GM19467 (cell line): ENCODE results near the gene CCDC177.
A peak's percentile ranks its signal among the peaks of the same experiment; 100 is the strongest.

Experiments used
- ATAC-seq: cut with Tn5 transposase; IDR thresholded peaks from one replicate; pipeline ENCODE4 v1.9.1; 2021; ENCODE audit warnings: mild to moderate bottlenecking, moderate library complexity; ENCODE audit not compliant: unreplicated experiment

Gene CCDC177

DNA sequence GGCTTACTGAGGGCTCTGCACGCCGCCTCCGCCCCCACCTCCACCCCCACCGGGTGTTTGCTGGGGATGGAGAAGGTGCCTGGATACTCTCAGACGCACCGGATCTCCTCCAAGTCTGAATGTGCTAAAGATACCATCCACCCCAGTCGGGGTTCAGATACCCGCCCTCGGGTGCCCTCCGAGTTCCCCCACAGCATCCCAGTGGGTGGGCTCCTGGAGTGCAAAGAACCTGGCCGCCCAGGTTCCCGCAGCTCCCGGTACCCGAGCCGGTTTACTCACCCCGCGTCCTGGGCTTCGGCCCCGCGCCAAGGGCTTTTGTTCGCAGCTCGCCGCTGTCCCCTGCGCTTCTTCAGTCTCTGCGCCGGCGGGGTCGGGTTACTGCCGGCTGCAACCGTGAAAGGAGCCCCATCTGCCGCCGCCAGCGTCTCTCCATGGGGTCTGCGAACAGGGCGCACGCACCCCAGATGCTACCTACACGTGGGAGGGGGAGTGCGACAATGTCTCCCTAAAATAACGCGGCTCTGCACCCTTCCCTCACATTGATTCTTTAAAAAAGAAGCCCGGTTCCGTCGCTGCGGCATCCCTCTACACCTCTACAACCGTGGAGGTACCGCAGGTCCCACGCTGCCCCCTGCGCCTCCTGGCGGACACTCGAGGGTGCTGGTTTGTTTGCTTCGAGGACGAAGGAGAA, at the start of gene CCDC177:
CCDC177 (minus strand) TSS at position 609 of the 691 bp plus-strand sequence. CDS start 1,249 bp downstream, outside the sequence.
- no peak for ATAC-seq

DNA sequence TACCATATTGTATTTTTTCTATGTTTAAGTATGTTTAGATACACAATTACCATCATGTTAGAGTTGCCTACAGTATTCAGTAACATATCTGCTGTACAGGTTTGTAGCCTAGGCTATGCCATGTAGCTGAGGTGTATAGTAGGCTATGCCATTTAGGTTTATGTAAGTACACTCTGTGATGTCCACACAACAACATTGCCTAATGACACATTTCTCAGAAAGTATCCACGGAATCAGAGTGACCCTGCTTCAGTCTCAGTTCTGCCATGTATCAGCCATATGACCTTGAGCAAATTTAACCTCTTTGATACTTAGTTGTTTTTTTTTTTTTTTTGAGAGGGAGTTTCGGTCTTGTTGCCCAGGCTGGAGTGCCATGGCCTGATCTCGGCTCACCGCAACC, 49.5 kb upstream of the CCDC177 start:
- ATAC-seq, result no peak

DNA sequence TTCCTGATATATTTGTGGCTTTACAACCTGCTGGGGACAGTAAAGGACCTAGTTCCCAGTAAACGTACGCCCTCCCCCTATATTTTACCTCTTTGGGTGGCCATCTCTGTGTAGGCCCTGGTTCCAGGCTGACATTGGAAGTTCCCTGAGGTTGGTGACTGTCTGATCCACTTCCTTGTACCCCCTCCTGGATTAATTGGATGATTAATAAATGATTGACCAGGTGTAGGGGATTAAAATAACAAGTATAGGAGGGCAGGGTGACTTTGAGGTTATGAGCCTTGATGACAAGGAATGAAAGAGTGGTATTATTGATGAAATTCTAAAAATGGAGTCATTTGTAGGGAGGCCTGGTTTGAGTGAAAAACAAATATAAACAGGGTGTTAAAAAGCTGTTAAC, 46.3 kb upstream of the CCDC177 start:
- ATAC-seq, result no peak

GRCh38 chr14:69620211-69620611, 45.5 kb upstream of the CCDC177 start:
- ATAC-seq, result no peak

DNA sequence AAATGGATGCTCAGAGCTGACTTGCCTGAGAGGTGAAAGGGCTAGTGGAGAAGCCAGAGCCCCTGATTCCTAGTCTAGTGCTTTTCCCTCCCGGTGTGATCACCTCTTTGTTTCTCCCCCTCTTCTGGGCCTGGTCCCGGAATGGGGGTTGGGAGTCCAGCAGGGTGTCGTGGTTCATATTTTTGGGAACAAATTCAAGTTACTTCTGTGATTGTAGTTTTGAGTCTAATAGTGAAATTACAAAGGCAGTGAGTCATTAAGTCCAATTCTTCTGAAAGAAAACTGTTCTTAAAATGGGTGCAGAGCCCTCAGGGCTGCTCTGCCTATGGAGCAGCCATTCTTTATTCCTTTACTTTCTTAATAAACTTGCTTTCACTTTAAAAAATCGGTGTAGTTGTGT, 44.3 kb upstream of the CCDC177 start:
- ATAC-seq, result no peak

DNA sequence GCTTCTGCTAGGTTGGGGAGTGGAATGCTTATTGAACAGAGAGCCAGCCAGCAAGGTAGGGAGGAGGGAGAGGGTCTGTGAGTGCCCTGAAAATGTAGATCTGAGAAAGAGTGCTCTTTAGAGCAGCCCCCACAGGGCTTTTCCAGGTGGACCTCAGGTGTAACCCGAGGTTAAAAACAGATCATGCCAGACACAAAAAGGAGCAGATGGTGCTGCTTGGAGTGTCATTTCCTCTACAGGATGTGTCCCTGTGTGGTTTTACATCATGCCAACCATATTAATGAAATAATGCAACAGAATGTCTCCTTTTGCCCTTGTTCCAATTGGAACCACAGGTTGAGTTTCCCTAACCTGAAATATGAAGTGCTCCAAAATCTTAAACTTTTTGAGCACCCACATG, 43.1 kb upstream of the CCDC177 start:
- ATAC-seq, result no peak

DNA sequence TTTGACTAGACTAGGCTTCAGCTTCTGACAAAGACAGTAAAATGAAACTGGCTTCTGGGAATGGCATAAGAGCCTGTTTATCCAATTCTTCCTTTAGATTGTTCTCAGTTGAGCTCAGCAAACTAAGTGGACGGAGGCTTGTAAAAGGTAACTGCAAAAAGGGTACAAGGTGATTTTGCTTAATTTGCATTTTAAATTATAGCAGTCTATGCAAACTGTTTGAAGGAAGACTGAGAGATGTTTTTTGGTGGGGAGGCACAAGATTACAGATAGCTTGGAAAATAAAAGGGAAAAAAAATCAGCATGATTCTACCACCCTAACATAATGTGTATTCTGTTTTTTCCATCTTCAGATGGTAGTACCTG, 41.7 kb upstream of the CCDC177 start:
- ATAC-seq, result no peak

DNA sequence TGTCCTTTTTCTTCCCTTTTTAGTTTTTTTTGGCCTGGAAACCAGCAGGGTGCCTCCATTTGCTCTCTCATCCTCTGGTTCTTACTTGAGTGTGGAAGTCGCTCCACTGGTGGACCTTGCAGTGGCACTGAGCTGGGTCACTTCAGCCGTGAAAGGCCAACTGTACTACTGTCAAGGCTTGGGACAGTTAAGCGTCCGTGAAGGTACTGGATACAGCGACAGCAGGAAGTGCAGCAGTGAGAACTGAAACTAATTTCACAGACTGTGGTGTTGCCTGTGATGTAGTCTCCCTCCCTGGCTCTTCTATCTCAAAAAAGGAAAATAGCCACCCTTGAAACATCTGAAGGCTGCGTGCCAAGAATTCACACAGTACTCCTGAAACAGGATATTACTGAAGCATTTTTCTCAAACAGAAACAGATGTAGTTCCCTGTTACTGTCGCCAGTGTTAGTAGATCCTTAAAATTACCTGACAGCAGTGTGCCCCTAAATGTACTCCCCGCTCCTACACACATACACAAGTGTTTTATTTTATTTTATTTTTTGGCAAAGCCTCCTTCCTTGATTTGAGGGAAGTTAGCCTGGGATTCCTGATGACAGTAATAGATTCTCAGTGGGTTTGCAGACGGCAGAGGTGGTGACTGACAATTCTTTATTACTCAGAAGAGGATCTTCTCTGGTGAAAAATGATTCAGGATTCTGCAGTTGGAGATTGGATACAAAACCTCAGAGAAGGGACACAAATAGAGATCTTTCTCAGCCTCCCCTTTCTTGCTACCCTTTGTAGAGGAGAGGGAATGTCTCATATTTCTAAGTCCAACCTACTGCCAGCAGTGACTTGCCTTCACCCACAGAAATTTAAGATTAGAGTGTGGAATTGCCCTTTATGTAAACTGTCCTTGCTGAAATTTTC, 41.1 kb upstream of the CCDC177 start:
- ATAC-seq, result peak; percentile 44

- no peak for ATAC-seq
Observed at GRCh38 chr14:69615121-69615495, 40.4 kb upstream of the CCDC177 start.

- no peak for ATAC-seq
Observed at GRCh38 chr14:69614592-69614991, 39.9 kb upstream of the CCDC177 start.

DNA sequence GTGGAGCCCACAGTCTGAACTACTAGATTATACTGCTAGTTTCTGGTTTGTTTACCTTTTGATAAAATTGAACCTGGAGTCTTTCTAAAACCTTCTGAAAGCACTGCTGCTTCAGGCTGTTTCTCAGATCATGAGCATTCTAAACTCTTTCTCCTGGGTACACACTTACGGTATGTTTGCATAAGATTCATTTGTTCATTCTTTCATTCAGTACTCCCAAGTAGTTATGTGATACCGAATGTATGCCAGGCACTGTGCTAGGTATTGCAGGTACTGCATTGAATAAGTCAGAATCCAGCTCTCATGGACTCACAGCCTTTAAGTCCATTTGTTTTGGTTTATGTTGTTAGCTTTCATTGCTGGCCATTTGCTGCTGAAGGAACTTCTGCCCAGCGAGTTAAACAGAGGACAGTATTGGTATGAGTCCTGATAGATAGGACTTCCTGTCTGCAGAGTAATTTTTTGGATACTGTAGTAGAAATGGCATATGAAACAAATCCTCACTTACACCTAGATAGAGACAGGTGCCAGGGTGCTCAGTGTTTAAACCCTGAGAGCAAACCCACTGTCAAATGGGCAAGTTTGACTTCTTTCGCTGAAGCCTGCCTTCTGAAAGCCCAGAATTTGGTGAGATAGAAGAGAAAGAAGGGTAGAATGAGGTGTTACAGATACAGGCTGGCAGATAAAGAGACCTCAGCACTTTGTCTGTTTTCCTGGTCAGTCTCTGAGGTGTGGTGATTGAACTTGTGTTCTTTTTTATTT, 38.8 kb upstream of the CCDC177 start:
- ATAC-seq, result no peak

DNA sequence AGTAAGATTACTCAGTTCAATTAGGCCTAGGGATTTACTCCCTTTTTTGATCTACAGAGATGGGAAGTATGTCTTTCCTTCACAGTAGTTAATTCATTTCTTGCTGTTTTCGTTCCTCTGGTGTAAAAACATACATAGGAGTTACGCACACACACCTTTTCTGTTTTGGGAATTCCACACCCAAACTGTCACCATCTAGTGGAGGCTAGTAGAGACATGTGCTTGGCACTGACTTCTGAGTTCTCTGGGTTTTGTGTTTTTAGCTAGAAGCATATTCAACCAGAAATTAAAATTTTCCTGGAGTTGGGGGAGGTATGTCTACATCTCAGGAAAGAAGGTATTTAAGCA, 38.1 kb upstream of the CCDC177 start:
- ATAC-seq, result no peak

GRCh38 chr14:69612014-69612782, 37.5 kb upstream of the CCDC177 start:
- peak; percentile 18 for ATAC-seq

DNA sequence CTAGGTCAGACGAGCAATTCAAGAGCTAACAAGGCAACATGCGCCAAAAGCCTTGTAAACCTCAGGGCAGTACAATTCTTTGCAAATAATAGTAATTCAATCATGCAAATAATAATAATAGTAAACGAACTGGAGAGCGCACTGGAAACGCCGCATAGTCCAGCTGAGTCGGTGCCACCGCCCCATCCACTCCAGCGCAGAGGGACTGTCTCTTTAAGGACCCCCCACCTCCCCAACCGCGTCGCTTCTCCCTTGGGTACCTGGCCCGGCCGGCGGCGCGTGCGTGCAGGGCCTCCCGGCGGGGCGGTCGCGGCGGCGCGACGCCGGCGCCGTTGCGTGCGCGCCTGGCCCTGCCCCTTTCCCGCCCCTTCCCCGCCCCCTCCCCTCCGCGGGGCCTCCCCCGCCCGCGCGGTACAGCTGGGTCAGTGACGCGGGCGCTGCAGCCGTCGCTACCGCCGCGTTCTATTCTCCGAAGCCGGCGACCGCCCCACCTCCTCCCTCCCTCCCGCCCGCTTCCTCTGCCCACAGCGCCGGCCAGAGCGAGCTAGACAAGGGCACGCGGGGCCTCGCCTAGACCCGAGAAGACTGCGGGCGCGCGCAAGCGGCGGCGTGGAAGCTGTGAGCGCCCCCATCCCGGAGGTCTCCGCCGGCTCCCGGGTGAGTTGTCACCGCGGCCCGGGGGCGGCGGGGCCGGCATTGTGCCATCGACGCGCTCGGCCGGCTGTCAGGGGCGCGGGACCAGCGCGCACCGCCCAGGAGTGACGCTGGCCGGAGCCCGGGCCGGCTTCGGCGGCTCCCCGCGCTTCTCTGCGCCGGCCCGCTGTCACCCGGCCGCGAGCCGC, 36.7 kb upstream of the CCDC177 start, which contains the start of gene SUSD6:
SUSD6 (plus strand) TSS at position 425 of the 842 bp plus-strand sequence. CDS start 46,997 bp downstream, outside the sequence.
- ATAC-seq, result peak; percentile 47

GRCh38 chr14:69610874-69611171, 36.2 kb upstream of the CCDC177 start:
- no peak for ATAC-seq

- ATAC-seq, result no peak
Observed at GRCh38 chr14:69610020-69610873, 35.6 kb upstream of the CCDC177 start.

- ATAC-seq, result no peak
Observed at GRCh38 chr14:69606258-69607184, 31.9 kb upstream of the CCDC177 start.

GRCh38 chr14:69605738-69606137, 31.1 kb upstream of the CCDC177 start:
- ATAC-seq, result no peak
